ENCODE measurements around the gene CHD1L. TPM values are rescaled to one million over a fixed set of nuclear protein-coding genes. Genes with fewer than 3 reads are reported as not detected.
A peak's percentile ranks its signal among the peaks of the same experiment; 100 is the strongest.

The CHD1L gene
- total RNA-seq, 1 experiment from 2014 or later, result 64.2 TPM

- Histone ChIP-seq H2BK15ac (ENCODE audit: low read depth, low read length) (no peak overlapping the region), H3K23ac (ENCODE audit: insufficient read length, low read depth, low read length) (no peak overlapping the region), H3K9me3 (ENCODE audit: control insufficient read depth, low read depth, low read length) (no peaks in the 10 kb centered on the region), H3K18ac (ENCODE audit: insufficient read length, low read depth, low read length) (no peak overlapping the region), H3K79me2 (ENCODE audit: insufficient read depth, low read length) (no peaks in the 10 kb centered on the region), H2AFZ (ENCODE audit: low read length) (no peak overlapping the region), H3K9ac (ENCODE audit: extremely low read depth, insufficient read length, low read length) (no peak overlapping the region), H2BK20ac (ENCODE audit: low read depth, low read length, poor library complexity, severe bottlenecking) (no peak overlapping the region), H3K79me1 (ENCODE audit: insufficient read depth, low read depth, low read length, poor library complexity, severe bottlenecking) (no peaks in the 10 kb centered on the region), H2BK120ac (ENCODE audit: low read depth, low read length, poor library complexity, severe bottlenecking) (no peak overlapping the region), H3K4ac (ENCODE audit: low read depth, low read length) (no peak overlapping the region), H4K20me1 (ENCODE audit: control insufficient read depth, insufficient read depth, insufficient read length) (no peaks in the 10 kb centered on the region), H2AK5ac (ENCODE audit: insufficient read length, low read length) (no peak overlapping the region), H4K8ac (replicated peaks; ENCODE audit: insufficient read length, low read depth, low read length) (no peak overlapping the region), H3K4me2 (ENCODE audit: insufficient read depth, insufficient read length, low read length) (no peak overlapping the region), H3K27ac (ENCODE audit: insufficient read length, low read depth, low read length) (no peak overlapping the region), H2BK5ac (ENCODE audit: insufficient read length, low read length) (no peak overlapping the region), H3K56ac (ENCODE audit: insufficient read length, low read depth, low read length) (no peak overlapping the region), H3K27me3 (ENCODE audit: insufficient read depth, low read length) (no peaks in the 10 kb centered on the region), H2BK12ac (ENCODE audit: insufficient read length, low read depth, low read length) (no peak overlapping the region), H3K23me2 (ENCODE audit: insufficient read length, low read depth, low read length, poor library complexity, severe bottlenecking) (no peaks in the 10 kb centered on the region), H4K91ac (ENCODE audit: insufficient read length, low read depth, low read length) (no peak overlapping the region), H4K5ac (ENCODE audit: insufficient read length, low read depth, low read length) (no peak overlapping the region), H3T11ph (ENCODE audit: low read length) (no peak overlapping the region), H3K14ac (ENCODE audit: insufficient read depth, low read length) (no peak overlapping the region), H3K4me1 (ENCODE audit: insufficient read depth, low read length) (no peaks in the 10 kb centered on the region)
- Mint-ChIP-seq H3K4me3 (no peak overlapping the region), H3K4me1 (no peaks in the 10 kb centered on the region), H3K36me3 (ENCODE audit: insufficient read depth in 1 of 3, low read depth in 3 of 3) (peaks cover 22 to 75% (median 55%) of the 10 kb centered on the region in 3 experiments; a peak in 6 of 7 replicates), H3K9me3 (no peaks in the 10 kb centered on the region), H3K27ac (0 out of 7 replicates have a peak overlapping the region, but pooled peaks of 1 of the 3 experiments have one; percentile 7), H3K27me3 (ENCODE audit: low read depth) (no peaks in the 10 kb centered on the region)
- WGBS (ENCODE audit: extremely low coverage, insufficient read length, low lambda C conversion rate), result no CpG with 5 or more reads among the region's 2 CpGs
- no peak for DNase-seq
- TF ChIP-seq CTCF (conservative IDR thresholded peaks at IDR 0.05), result no peak
Measured at GRCh38 chr1:147270721-147271120, 28.2 kb downstream of the CHD1L start.
